Mesendoderm (in vitro differentiated cells): ENCODE measurements around the gene PLA2G4A.
"Not testable (repeated sequence)": the region's sequence is repeated elsewhere in the genome, so short reads cannot be mapped to it uniquely, and the experiment has no call there.

Source experiments
- DNase-seq: peaks from one replicate; pipeline ENCODE4 v3.0.0; 2013
- H2AK5ac ChIP-seq: 2 replicates; pipeline ENCODE4 v1.6.1; 2013; ENCODE audit warnings: low read length, inconsistent platforms
- H2BK120ac ChIP-seq: 2 replicates; pipeline ENCODE4 v1.6.1; 2013; ENCODE audit warnings: low read depth, mild to moderate bottlenecking, low read length, moderate library complexity, mixed read lengths
- H2BK15ac ChIP-seq: replicated peaks from 2 replicates; pipeline ENCODE4 v1.6.1; 2013; ENCODE audit warnings: low read depth, mild to moderate bottlenecking, moderate library complexity
- H2BK5ac ChIP-seq: 2 replicates; pipeline ENCODE4 v1.6.1; 2013; ENCODE audit warnings: low read length, inconsistent platforms
- H3K18ac ChIP-seq: 2 replicates; pipeline ENCODE4 v1.6.1; 2013; ENCODE audit warnings: mild to moderate bottlenecking, low read length, mixed read lengths
- H3K23ac ChIP-seq: one replicate; pipeline ENCODE4 v1.6.1; 2013; ENCODE audit warnings: low read length
- H3K27ac ChIP-seq: 2 replicates; pipeline ENCODE4 v1.5.1; 2013; ENCODE audit warnings: low read depth, mild to moderate bottlenecking, inconsistent platforms, low read length, moderate library complexity
- H3K27me3 ChIP-seq: 2 replicates; pipeline ENCODE4 v1.6.1; 2013; ENCODE audit warnings: low read length, control low read depth, mild to moderate bottlenecking, inconsistent platforms; ENCODE audit not compliant: insufficient read depth, poor library complexity
- H3K36me3 ChIP-seq: 2 replicates; pipeline ENCODE4 v1.6.1; 2013; ENCODE audit warnings: low read length, inconsistent platforms; ENCODE audit not compliant: control insufficient read depth, insufficient read depth
- H3K4ac ChIP-seq: one replicate; pipeline ENCODE4 v1.6.1; 2013; ENCODE audit warnings: low read depth, mild to moderate bottlenecking, low read length, moderate library complexity
- H3K4me1 ChIP-seq: 2 replicates; pipeline ENCODE4 v1.6.1; 2013; ENCODE audit warnings: low read depth, low read length, inconsistent platforms; ENCODE audit not compliant: control insufficient read depth
- H3K4me2 ChIP-seq: 2 replicates; pipeline ENCODE4 v1.6.1; 2013; ENCODE audit warnings: low read length
- H3K4me3 ChIP-seq: 2 replicates; pipeline ENCODE4 v1.5.1; 2013; ENCODE audit warnings: mild to moderate bottlenecking, low read length
- H3K56ac ChIP-seq: one replicate; pipeline ENCODE4 v1.6.1; 2013; ENCODE audit warnings: low read length
- H3K79me1 ChIP-seq: 2 replicates; pipeline ENCODE4 v1.6.1; 2013; ENCODE audit warnings: low read length, inconsistent platforms
- H3K79me2 ChIP-seq: 2 replicates; pipeline ENCODE4 v1.6.1; 2013; ENCODE audit warnings: mild to moderate bottlenecking, low read length; ENCODE audit not compliant: control insufficient read depth, insufficient read depth
- H3K9ac ChIP-seq: 2 replicates; pipeline ENCODE4 v1.6.1; 2013; ENCODE audit warnings: low read length, inconsistent platforms
- H4K5ac ChIP-seq: one replicate; pipeline ENCODE4 v1.6.1; 2013; ENCODE audit warnings: low read length
- H4K8ac ChIP-seq: one replicate; pipeline ENCODE4 v1.6.1; 2013; ENCODE audit warnings: low read depth, mild to moderate bottlenecking, control low read depth, low read length, moderate library complexity
- WGBS: extraction: QIAGEN DNeasy Blood & Tissue Kit; methylation state at CpG from one replicate; pipeline ENCODE4 v1.1.7; 2013; ENCODE audit warnings: low lambda C conversion rate, missing lambda C conversion rate; ENCODE audit not compliant: insufficient coverage; ENCODE audit errors: extremely low coverage; 5-methylcytosine and 5-hydroxymethylcytosine counted together

Gene PLA2G4A

DNA sequence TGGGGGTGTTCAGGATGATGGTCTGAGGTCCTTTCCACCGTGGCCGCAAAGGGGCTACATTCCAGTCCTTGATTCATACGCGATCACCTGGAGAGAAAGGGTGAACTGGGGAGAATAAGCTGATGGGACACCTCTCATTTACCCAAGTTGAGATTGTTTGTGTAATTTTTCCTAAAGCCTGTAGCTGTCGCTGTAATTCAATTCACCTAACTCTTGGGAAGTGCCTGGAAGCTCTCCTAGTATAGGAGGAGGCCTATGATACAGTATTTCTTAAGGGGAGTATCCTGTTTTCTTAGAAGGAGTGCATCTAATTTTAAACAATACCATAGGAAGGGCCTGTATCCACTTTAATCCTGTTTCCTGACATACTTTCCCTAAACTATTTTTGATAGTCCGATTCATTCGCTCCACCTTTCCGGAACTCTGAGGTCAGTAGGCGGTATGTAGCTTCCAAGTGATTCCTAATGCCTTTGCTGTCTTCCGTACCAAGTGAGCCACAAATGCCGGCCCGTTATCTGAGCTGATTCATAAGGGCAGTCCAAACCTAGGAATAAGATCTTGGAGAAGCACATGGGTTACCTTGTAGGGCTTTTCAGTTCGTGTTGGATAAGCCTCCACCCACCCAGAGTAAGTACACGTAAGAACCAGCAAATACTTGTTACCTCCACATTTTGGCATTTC, 88.5 kb downstream of the PLA2G4A start:
- H3K56ac ChIP-seq, H2BK120ac ChIP-seq, H3K27ac ChIP-seq, H2BK15ac ChIP-seq, H3K79me1 ChIP-seq, H3K4me3 ChIP-seq, H3K23ac ChIP-seq, H3K9ac ChIP-seq, H2BK5ac ChIP-seq, H3K36me3 ChIP-seq, H3K18ac ChIP-seq, H4K8ac ChIP-seq, H2AK5ac ChIP-seq, H4K5ac ChIP-seq, H3K4me1 ChIP-seq, H3K4me2 ChIP-seq, H3K79me2 ChIP-seq, H3K27me3 ChIP-seq, H3K4ac ChIP-seq: not testable (repeated sequence)
- DNase-seq, result peak; percentile 62
- no CpG with 5 or more reads among the region's 14 CpGs for WGBS

DNA sequence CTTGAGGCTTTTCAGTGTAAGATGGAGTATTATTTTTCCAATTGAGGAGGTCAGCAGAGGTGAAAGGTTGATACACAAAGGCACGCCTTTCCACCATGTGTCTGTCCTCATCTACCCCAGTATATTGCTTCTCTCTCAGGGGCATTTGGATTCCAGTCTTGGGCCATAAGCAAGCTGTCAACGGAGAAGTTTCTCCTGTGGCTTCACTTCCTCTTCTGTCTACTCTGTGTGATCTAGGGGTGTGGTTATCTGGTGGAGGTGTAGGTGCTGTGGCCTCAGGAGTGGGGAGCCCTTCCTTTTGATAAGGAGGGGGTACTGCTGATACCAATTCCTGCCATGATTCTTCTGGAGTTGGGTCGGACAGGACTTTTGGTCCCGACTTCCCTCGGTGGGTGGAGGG, 92.6 kb downstream of the PLA2G4A start:
- H3K36me3 ChIP-seq, H3K18ac ChIP-seq, H2BK15ac ChIP-seq, H3K79me1 ChIP-seq, H3K4me1 ChIP-seq, H3K27me3 ChIP-seq, H3K27ac ChIP-seq, H4K5ac ChIP-seq, H3K4me2 ChIP-seq, H2BK120ac ChIP-seq, H3K9ac ChIP-seq, H4K8ac ChIP-seq, H3K23ac ChIP-seq, H2AK5ac ChIP-seq, DNase-seq, H3K4ac ChIP-seq, H2BK5ac ChIP-seq, H3K79me2 ChIP-seq, H3K56ac ChIP-seq, H3K4me3 ChIP-seq: not testable (repeated sequence)
- WGBS, result no CpG with 5 or more reads among the region's 5 CpGs

DNA sequence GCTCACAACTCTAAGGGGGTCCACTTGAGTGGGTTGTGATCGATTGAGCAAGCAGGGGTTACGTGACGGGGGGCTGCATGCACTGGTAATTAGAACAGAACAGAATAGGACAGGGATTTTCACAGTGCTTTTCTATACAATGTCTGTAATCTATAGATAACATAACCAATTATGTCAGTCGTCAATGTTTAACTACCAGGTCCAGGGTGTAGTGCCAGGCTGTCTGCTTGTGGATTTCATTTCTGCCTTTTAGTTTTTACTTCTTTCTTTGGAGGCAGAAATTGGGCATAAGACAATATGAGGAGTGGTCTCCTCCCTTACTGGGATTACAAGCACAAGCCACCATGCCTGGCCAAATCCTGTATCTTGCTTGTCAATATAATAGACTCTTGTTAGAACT, 94.1 kb downstream of the PLA2G4A start:
- not testable (repeated sequence) for H4K5ac ChIP-seq, H3K4me3 ChIP-seq, H3K4ac ChIP-seq, H3K9ac ChIP-seq, H3K23ac ChIP-seq, H3K27me3 ChIP-seq, H2BK120ac ChIP-seq, H3K4me2 ChIP-seq, H3K36me3 ChIP-seq, H3K79me2 ChIP-seq, H3K79me1 ChIP-seq, H2BK15ac ChIP-seq, H4K8ac ChIP-seq, H2BK5ac ChIP-seq, H3K18ac ChIP-seq, H3K4me1 ChIP-seq, H3K56ac ChIP-seq, DNase-seq, H2AK5ac ChIP-seq, H3K27ac ChIP-seq
- WGBS, result no CpG with 5 or more reads among the region's 4 CpGs

DNA sequence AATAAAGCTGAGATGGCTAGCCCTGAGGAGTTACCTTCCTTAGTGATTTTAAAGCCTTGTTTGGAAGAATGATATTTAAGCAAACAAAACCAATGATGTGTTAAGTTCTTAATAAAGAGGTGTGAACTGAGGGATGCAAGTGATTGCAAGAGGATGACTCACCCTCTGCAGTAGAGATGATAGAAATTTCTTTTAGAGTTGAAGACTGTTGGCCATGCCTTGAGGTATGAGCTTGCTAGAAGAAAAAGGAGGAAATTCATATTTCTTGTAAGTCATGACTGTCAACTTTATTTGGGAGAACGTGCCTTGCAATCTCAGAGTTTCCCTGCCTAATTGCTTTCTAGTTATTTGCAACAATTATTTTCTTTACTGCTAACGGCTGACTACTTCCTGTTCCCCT, 94.7 kb downstream of the PLA2G4A start:
- WGBS, result no CpG with 5 or more reads among the region's 2 CpGs
- H3K27me3 ChIP-seq, result no peaks in the 10 kb centered on the region
- H3K79me1 ChIP-seq, result no peaks in the 10 kb centered on the region
- no peak overlapping the region for H3K4me3 ChIP-seq
- H3K36me3 ChIP-seq, result no peaks in the 10 kb centered on the region
- H4K5ac ChIP-seq, result no peak overlapping the region
- peak; percentile 57 for DNase-seq
- no peak overlapping the region for H2BK120ac ChIP-seq
- H4K8ac ChIP-seq, result no peak overlapping the region
- no peaks in the 10 kb centered on the region for H3K79me2 ChIP-seq
- no peak overlapping the region for H3K4ac ChIP-seq
- no peak overlapping the region for H2AK5ac ChIP-seq
- H3K56ac ChIP-seq, result no peak overlapping the region
- H3K18ac ChIP-seq, result no peak overlapping the region
- peaks cover 4% of the 10 kb centered on the region for H3K4me1 ChIP-seq
- H3K27ac ChIP-seq, result no peak overlapping the region
- no peak overlapping the region for H3K9ac ChIP-seq
- no peak overlapping the region for H3K4me2 ChIP-seq
- H2BK15ac ChIP-seq, result no peak overlapping the region
- H3K23ac ChIP-seq, result no peak overlapping the region
- H2BK5ac ChIP-seq, result no peak overlapping the region

DNA sequence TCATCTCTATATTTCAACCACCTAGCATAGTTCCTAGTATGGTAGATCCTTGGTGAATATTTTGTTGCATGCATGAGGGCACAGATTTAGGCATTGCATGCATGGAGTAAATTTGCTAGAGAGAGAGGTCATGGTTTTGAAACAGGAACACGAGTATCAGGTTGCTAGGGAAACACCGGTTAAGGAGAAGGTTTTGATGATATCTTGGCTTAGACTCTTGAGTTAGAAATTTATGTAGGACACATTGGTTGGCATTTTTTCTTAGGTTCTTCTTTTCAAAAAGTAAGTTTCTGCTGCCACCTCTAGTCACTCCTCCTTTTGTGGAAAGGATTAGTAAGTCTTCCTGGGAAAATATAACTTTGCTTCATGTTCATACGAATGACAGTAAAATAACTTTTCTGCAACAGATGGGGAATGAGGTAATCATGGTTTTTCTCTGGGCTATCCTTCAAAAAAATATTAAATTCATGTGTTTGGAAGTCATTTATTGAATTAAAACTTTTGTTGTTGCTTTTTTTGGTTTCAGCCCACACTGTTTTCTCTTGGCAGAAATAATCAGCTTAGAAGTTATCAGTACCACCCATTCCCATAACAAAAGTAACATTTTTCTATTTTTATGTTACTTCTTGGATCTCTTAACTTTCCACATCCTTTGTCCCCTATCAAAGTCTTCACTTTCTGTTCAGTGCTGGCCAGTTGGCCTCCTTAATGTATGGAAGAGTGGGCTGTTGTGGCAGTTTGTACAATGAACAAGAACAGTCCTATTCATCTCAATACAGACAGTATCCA, 97.3 kb downstream of the PLA2G4A start:
- H4K8ac ChIP-seq, result no peak overlapping the region
- WGBS, result no CpG with 5 or more reads among the region's 3 CpGs
- H3K23ac ChIP-seq, result no peak overlapping the region
- no peak overlapping the region for H3K4me2 ChIP-seq
- DNase-seq, result no peak
- H3K9ac ChIP-seq, result no peak overlapping the region
- H3K18ac ChIP-seq, result no peak overlapping the region
- H3K4me1 ChIP-seq, result peaks cover 4% of the 10 kb centered on the region
- H2BK5ac ChIP-seq, result no peak overlapping the region
- H4K5ac ChIP-seq, result no peak overlapping the region
- H2BK15ac ChIP-seq, result no peak overlapping the region
- no peaks in the 10 kb centered on the region for H3K27me3 ChIP-seq
- H2BK120ac ChIP-seq, result no peak overlapping the region
- no peak overlapping the region for H3K4ac ChIP-seq
- H3K27ac ChIP-seq, result no peak overlapping the region
- H3K79me2 ChIP-seq, result no peaks in the 10 kb centered on the region
- no peaks in the 10 kb centered on the region for H3K36me3 ChIP-seq
- no peak overlapping the region for H3K56ac ChIP-seq
- H3K79me1 ChIP-seq, result no peaks in the 10 kb centered on the region
- no peak overlapping the region for H3K4me3 ChIP-seq
- H2AK5ac ChIP-seq, result no peak overlapping the region
